Measurements from ENCODE around the gene ZSWIM8. TPM values are rescaled to one million over a fixed set of nuclear protein-coding genes. Genes with fewer than 3 reads are reported as not detected.

Gene ZSWIM8
- total RNA-seq, 1 experiment from 2014 or later = 59.1 TPM

DNA sequence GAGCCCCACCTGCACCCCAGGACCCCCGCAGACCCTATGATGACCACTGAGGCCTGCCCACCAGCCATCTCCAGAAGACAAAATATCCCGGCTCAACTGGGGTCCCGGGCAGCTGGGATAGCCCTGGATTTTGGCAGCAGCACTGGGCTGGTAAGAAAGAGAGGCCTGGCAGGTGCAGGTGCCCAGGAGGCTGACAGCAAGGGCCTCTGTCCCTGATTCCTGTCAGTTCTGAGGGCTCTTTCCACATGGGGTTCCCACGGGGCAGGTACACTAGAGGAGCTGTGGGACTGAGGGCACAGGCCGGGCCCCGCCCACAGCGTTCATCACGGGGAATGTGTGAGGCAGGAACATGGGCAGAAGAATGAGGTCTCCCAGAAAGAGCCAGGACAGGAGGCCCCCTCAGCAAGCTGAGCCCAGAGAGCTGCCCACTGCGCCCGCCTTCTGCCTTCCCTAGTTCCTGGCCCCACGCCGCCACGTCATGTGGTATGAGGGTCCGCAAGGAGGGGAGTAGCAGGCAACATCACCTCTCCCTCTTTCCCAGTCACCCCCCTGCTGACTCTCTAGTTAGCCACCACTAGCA, 38.8 kb downstream of the ZSWIM8 start (continued):
- TF ChIP-seq TCF7 (CRISPR knock-in tag; IDR thresholded peaks at IDR 0.05; ENCODE audit: low read depth) (no peak), ZNF671 (CRISPR knock-in tag; IDR thresholded peaks at IDR 0.05) (no peak), PRRX2 (CRISPR knock-in tag; IDR thresholded peaks at IDR 0.05) (no peak), JUN (CRISPR knock-in tag; IDR thresholded peaks at IDR 0.05) (no peak), CREM (CRISPR knock-in tag; IDR thresholded peaks at IDR 0.05) (no peak), CREB1 (CRISPR knock-in tag; IDR thresholded peaks at IDR 0.05) (no peak), MXD4 (CRISPR knock-in tag; IDR thresholded peaks at IDR 0.05; ENCODE audit: borderline replicate concordance) (no peak), GRHL2 (CRISPR knock-in tag; IDR thresholded peaks at IDR 0.05; ENCODE audit: insufficient replicate concordance, severe bottlenecking) (no peak)

DNA sequence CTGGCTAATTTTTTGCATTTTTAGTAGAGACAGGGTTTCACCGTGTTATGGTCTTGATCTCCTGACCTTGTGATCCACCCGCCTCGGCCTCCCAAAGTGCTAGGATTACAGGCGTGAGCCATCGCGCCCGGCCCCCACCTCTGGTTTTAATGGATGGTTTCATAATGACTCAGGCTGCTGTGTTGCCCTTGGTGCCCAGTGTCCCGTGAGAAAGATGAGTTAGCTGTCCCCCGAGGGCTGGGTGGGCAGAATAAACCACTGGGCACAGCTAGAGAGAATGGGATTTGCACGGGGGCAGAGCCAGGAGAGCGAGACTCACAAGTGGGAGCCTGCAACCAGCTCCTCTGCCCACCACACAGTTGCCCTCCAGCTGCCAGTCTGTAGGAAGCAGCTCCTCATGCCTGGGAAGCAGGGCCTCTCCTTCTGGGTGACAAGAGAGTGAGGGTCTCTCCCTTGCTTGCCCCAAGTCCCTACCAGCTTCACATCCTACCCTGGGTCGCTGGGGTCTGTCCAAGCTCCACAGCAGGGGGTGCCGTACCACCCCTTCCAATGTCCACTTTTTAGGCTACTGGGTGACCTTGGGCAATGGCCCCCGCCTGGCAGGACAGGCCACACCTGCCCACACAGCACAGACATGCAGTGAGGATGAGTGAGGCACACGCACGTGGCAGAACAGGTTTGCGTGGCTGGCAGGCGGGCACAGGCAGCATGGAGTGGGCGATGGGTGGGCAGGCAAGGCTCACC, 42.1 kb downstream of the ZSWIM8 start:
- ATAC-seq = no peak
- Mint-ChIP-seq H3K9me3 (no peaks in the 10 kb centered on the region), H3K36me3 (peaks cover 13% of the 10 kb centered on the region), H3K27me3 (ENCODE audit: low read depth) (no peaks in the 10 kb centered on the region), H3K4me3 (no peak overlapping the region), H3K4me1 (no peaks in the 10 kb centered on the region), H3K27ac (no peak overlapping the region)
- DNase-seq (ENCODE audit: low spot score) = no peak
- TF ChIP-seq ZNF671 (CRISPR knock-in tag; IDR thresholded peaks at IDR 0.05) (no peak), CREM (CRISPR knock-in tag; IDR thresholded peaks at IDR 0.05) (no peak), CBFB (CRISPR knock-in tag; IDR thresholded peaks at IDR 0.05; ENCODE audit: low read depth) (no peak), PRRX2 (CRISPR knock-in tag; IDR thresholded peaks at IDR 0.05) (no peak)
- TF ChIP-seq, protein P1, sequence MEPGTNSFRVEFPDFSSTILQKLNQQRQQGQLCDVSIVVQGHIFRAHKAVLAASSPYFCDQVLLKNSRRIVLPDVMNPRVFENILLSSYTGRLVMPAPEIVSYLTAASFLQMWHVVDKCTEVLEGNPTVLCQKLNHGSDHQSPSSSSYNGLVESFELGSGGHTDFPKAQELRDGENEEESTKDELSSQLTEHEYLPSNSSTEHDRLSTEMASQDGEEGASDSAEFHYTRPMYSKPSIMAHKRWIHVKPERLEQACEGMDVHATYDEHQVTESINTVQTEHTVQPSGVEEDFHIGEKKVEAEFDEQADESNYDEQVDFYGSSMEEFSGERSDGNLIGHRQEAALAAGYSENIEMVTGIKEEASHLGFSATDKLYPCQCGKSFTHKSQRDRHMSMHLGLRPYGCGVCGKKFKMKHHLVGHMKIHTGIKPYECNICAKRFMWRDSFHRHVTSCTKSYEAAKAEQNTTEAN (CRISPR knock-in tag; IDR thresholded peaks at IDR 0.05) = no peak
- TF ChIP-seq, protein P2, sequence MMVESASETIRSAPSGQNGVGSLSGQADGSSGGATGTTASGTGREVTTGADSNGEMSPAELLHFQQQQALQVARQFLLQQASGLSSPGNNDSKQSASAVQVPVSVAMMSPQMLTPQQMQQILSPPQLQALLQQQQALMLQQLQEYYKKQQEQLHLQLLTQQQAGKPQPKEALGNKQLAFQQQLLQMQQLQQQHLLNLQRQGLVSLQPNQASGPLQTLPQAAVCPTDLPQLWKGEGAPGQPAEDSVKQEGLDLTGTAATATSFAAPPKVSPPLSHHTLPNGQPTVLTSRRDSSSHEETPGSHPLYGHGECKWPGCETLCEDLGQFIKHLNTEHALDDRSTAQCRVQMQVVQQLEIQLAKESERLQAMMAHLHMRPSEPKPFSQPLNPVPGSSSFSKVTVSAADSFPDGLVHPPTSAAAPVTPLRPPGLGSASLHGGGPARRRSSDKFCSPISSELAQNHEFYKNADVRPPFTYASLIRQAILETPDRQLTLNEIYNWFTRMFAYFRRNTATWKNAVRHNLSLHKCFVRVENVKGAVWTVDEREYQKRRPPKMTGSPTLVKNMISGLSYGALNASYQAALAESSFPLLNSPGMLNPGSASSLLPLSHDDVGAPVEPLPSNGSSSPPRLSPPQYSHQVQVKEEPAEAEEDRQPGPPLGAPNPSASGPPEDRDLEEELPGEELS (CRISPR knock-in tag; IDR thresholded peaks at IDR 0.05) = no peak
- TF ChIP-seq, protein P3, sequence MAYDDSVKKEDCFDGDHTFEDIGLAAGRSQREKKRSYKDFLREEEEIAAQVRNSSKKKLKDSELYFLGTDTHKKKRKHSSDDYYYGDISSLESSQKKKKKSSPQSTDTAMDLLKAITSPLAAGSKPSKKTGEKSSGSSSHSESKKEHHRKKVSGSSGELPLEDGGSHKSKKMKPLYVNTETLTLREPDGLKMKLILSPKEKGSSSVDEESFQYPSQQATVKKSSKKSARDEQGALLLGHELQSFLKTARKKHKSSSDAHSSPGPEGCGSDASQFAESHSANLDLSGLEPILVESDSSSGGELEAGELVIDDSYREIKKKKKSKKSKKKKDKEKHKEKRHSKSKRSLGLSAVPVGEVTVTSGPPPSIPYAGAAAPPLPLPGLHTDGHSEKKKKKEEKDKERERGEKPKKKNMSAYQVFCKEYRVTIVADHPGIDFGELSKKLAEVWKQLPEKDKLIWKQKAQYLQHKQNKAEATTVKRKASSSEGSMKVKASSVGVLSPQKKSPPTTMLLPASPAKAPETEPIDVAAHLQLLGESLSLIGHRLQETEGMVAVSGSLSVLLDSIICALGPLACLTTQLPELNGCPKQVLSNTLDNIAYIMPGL (CRISPR knock-in tag; IDR thresholded peaks at IDR 0.05) = no peak
- TF ChIP-seq, protein P4, sequence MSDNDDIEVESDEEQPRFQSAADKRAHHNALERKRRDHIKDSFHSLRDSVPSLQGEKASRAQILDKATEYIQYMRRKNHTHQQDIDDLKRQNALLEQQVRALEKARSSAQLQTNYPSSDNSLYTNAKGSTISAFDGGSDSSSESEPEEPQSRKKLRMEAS (CRISPR knock-in tag; IDR thresholded peaks at IDR 0.05) = no peak
- TF ChIP-seq, protein P5, sequence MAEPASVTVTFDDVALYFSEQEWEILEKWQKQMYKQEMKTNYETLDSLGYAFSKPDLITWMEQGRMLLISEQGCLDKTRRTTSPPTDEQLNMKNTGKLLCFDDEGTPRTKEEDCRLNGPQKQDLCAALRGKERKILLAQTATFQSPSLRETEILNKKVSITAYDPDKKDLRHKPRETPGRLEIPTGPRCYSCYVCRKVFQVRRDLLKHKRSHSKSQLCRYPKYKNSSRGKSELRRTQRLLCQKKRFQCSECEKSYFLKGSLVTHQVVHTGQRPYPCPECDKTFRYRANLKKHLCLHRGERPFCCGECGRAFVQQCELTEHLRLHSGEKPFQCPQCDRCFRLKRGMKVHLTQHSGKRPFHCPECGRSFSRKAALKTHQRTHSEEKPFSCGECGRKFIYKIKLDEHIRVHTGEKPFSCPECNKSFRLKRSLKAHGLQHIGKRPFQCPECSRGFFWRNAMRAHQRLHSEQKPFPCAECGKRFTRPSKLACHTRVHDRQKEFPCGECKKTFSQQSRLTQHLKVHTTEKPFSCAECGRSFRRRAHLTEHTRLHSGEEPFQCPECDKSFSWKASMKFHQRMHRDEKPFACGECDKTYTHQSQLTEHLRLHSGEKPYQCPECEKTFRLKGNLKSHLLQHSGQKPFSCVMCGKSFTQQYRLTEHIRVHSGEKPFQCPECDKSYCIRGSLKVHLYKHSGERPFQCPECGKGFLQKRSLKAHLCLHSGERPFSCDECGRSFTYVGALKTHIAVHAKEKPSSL (CRISPR knock-in tag; conservative IDR thresholded peaks at IDR 0.05) = no peak
- TF ChIP-seq, protein P6, sequence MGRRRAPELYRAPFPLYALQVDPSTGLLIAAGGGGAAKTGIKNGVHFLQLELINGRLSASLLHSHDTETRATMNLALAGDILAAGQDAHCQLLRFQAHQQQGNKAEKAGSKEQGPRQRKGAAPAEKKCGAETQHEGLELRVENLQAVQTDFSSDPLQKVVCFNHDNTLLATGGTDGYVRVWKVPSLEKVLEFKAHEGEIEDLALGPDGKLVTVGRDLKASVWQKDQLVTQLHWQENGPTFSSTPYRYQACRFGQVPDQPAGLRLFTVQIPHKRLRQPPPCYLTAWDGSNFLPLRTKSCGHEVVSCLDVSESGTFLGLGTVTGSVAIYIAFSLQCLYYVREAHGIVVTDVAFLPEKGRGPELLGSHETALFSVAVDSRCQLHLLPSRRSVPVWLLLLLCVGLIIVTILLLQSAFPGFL (CRISPR knock-in tag; IDR thresholded peaks at IDR 0.05; ENCODE audit: borderline replicate concordance) = no peak
- TF ChIP-seq, protein P7, sequence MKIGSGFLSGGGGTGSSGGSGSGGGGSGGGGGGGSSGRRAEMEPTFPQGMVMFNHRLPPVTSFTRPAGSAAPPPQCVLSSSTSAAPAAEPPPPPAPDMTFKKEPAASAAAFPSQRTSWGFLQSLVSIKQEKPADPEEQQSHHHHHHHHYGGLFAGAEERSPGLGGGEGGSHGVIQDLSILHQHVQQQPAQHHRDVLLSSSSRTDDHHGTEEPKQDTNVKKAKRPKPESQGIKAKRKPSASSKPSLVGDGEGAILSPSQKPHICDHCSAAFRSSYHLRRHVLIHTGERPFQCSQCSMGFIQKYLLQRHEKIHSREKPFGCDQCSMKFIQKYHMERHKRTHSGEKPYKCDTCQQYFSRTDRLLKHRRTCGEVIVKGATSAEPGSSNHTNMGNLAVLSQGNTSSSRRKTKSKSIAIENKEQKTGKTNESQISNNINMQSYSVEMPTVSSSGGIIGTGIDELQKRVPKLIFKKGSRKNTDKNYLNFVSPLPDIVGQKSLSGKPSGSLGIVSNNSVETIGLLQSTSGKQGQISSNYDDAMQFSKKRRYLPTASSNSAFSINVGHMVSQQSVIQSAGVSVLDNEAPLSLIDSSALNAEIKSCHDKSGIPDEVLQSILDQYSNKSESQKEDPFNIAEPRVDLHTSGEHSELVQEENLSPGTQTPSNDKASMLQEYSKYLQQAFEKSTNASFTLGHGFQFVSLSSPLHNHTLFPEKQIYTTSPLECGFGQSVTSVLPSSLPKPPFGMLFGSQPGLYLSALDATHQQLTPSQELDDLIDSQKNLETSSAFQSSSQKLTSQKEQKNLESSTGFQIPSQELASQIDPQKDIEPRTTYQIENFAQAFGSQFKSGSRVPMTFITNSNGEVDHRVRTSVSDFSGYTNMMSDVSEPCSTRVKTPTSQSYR (CRISPR knock-in tag; IDR thresholded peaks at IDR 0.05) = no peak
- TF ChIP-seq, protein P8, sequence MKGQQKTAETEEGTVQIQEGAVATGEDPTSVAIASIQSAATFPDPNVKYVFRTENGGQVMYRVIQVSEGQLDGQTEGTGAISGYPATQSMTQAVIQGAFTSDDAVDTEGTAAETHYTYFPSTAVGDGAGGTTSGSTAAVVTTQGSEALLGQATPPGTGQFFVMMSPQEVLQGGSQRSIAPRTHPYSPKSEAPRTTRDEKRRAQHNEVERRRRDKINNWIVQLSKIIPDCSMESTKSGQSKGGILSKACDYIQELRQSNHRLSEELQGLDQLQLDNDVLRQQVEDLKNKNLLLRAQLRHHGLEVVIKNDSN (CRISPR knock-in tag; IDR thresholded peaks at IDR 0.05) = no peak
- ChIA-PET POLR2A (no interaction called here), CTCF (interaction anchor here (0.7 to 1.8 kb wide), 3 partner anchors 12 to 52 kb away, joined by 3 to 5 read pairs (median 4); no protein-coding TSS in a partner anchor)

Data from WTC11 (cell line).